K562 (cell line): ENCODE measurements around the gene POU4F1. TPM values are rescaled to one million over a fixed set of nuclear protein-coding genes. Genes with fewer than 3 reads are reported as not detected.

Source experiments
- ATAC-seq: fragments of 200-7000 bp; cut with Tn5 transposase; 3 replicates; pipeline ENCODE4 v1.9.1; 2020; ENCODE audit warnings: moderate library complexity
- BruUV-seq: library from RNA; stranded (reverse); fragments of 400-500 nt; replicated peaks from 2 replicates; lab custom pipeline; 2021; lab: Mats Ljungman, UMichigan
- CTCF ChIA-PET: fragments of 300-600 bp; formaldehyde crosslinking; extraction: SDS; loops from one replicate; lab custom pipeline; 2021; ENCODE audit warnings: low intra/inter-chr PET ratio; lab: Yijun Ruan, JAX
- POLR2A ChIA-PET: fragments of 300-600, 350-650 bp; sonication (Branson Sonifier 250); formaldehyde crosslinking; extraction: SDS; loops from one replicate; lab custom pipeline; 2021; ENCODE audit warnings: antibody characterized with exemption, inconsistent platforms; lab: Yijun Ruan, JAX
- DNase-seq, 4 experiments: peaks; one replicate each; pipeline versions ENCODE4 v3.0.0 to v3.0.0-alpha.2; 2011 to 2018; ENCODE audit warnings: low spot score in 3 of 4, mixed read lengths in 3 of 4; ENCODE audit errors: extremely low read depth in 1 of 4
- FAIRE-seq: peaks from 2 replicates; lab custom pipeline; 2011; peaks lifted over from hg19 to GRCh38; lab: Jason Lieb, UNC
- H2AFZ ChIP-seq: 2 replicates; pipeline ENCODE4 v1.6.0; 2011; ENCODE audit warnings: low read depth, low read length, control low read depth, inconsistent platforms
- H3K27ac ChIP-seq: fragments of 200-600 bp; 3 replicates; pipeline ENCODE4 v1.8.0; 2011; ENCODE audit warnings: low read depth, mild to moderate bottlenecking, control low read depth, inconsistent platforms, low read length, moderate library complexity, mixed read lengths; ENCODE audit errors: extremely low read depth
- H3K27me3 ChIP-seq, 2 experiments: fragments of 300-600 bp in 1 of 2; 2 replicates in 1 of 2; 3 replicates in 1 of 2; pipeline versions ENCODE4 v1.6.0 to v1.8.0; 2011; ENCODE audit warnings: inconsistent platforms in 2 of 2, low read length in 2 of 2, mild to moderate bottlenecking in 1 of 2, mixed read lengths in 1 of 2, moderate library complexity in 1 of 2; ENCODE audit not compliant: control insufficient read depth in 2 of 2, insufficient read depth in 2 of 2
- H3K36me3 ChIP-seq: fragments of 300-600 bp; 3 replicates; pipeline ENCODE4 v1.8.0; 2011; ENCODE audit warnings: mild to moderate bottlenecking, low read length, inconsistent platforms; ENCODE audit not compliant: control insufficient read depth, insufficient read depth
- H3K4me1 ChIP-seq, 2 experiments: fragments of 200-600 bp in 1 of 2; replicated peaks in 1 of 2; 2 replicates in 1 of 2; 3 replicates in 1 of 2; pipeline versions ENCODE4 v1.5.1 to v1.8.0; 2011; ENCODE audit warnings: inconsistent platforms in 2 of 2, low read length in 2 of 2, mild to moderate bottlenecking in 1 of 2, mixed read lengths in 1 of 2, moderate library complexity in 1 of 2; ENCODE audit not compliant: control insufficient read depth in 2 of 2, insufficient read depth in 2 of 2
- H3K4me2 ChIP-seq: 2 replicates; pipeline ENCODE4 v1.6.1; 2011; ENCODE audit warnings: low read length, control low read depth, inconsistent platforms, mixed read lengths; ENCODE audit not compliant: insufficient read depth
- H3K4me3 ChIP-seq: fragments of 200-600 bp; sonication (generic), shearing (Covaris generic); 2 replicates; pipeline ENCODE4 v1.5.1; 2016; ENCODE audit warnings: control low read depth, inconsistent platforms
- H3K79me2 ChIP-seq: fragments of 200-600 bp; 3 replicates; pipeline ENCODE4 v1.8.0; 2011; ENCODE audit warnings: low read length, inconsistent platforms; ENCODE audit not compliant: control insufficient read depth, insufficient read depth
- H3K9ac ChIP-seq, 2 experiments: 2 replicates each; pipeline versions ENCODE4 v1.6.0 to v1.6.1; 2011; ENCODE audit warnings: low read depth in 2 of 2, low read length in 2 of 2, control low read depth in 1 of 2, inconsistent platforms in 1 of 2, mild to moderate bottlenecking in 1 of 2, mixed read lengths in 1 of 2; ENCODE audit not compliant: insufficient read depth in 1 of 2
- H3K9me1 ChIP-seq: one replicate; pipeline ENCODE4 v1.6.0; 2011; ENCODE audit warnings: inconsistent platforms, mild to moderate bottlenecking, low read length, moderate library complexity; ENCODE audit not compliant: control insufficient read depth, insufficient read depth
- H3K9me3 ChIP-seq: replicated peaks from 2 replicates; pipeline ENCODE4 v1.5.1; 2011; ENCODE audit warnings: low read depth, low read length, inconsistent platforms; ENCODE audit not compliant: control insufficient read depth, insufficient read depth
- H4K20me1 ChIP-seq: replicated peaks from 2 replicates; pipeline ENCODE4 v1.6.1; 2011; ENCODE audit warnings: low read length, inconsistent platforms, mixed read lengths; ENCODE audit not compliant: control insufficient read depth, insufficient read depth
- ATF6 ChIP-seq: sonication (generic); formaldehyde crosslinking; IDR thresholded peaks from 2 replicates; pipeline ENCODE4 v1.4.0; 2020; ENCODE audit warnings: mild to moderate bottlenecking, missing genetic modification reagents
- BMI1 ChIP-seq: fragments of 150-350 bp; IDR thresholded peaks from 2 replicates; pipeline ENCODE4 v1.6.1; 2014; ENCODE audit warnings: low read length
- HMGN3 ChIP-seq: IDR thresholded peaks from 2 replicates; pipeline ENCODE4 v1.6.1; 2011; ENCODE audit warnings: borderline replicate concordance, low read depth, mild to moderate bottlenecking, mixed read lengths, low read length; ENCODE audit not compliant: insufficient read length; ENCODE audit errors: extremely low read depth
- IRF2 ChIP-seq: sonication (generic); formaldehyde crosslinking; IDR thresholded peaks from 2 replicates; pipeline ENCODE4 v1.8.1; 2022; ENCODE audit warnings: mild to moderate bottlenecking, missing genetic modification reagents
- WGBS: fragments of 100-300 bp; shearing (Covaris generic); methylation state at CpG from one replicate; pipeline ENCODE4 v1.1.6; 2016; ENCODE audit warnings: low coverage, mixed read lengths; ENCODE audit not compliant: insufficient coverage; ENCODE audit errors: missing lambda C conversion rate; 5-methylcytosine and 5-hydroxymethylcytosine counted together
- in situ Hi-C: fragments of 300-500 bp; cut with MboI; formaldehyde crosslinking; loops from 4 replicates; pipeline ENCODE4 v1.15.0; 2018; ENCODE audit warnings: inconsistent platforms, mixed read lengths
- intact Hi-C: fragments of 100-400 bp; cut with micrococcal nuclease; formaldehyde crosslinking; loops from 2 replicates; pipeline ENCODE4 v1.14.2; 2022
- polyA plus RNA-seq, 8 experiments: library from polyadenylated mRNA; depleted of rRNA in 4 of 8; stranded (reverse) in 5 of 8; unstranded in 3 of 8; fragments of >200 nt; fragmentation: Nextera tagmentation in 2 of 8; fragmentation: Illumina TruSeq in 1 of 8; extraction: Ambion mirVana in 2 of 8; extraction: Trizol in 1 of 8; gene quantifications; 2 replicates each; pipeline versions ENCODE4 v1.2.1 to v1.2.3, GENCODE V29; 2011 to 2014; ENCODE audit warnings: inconsistent platforms in 1 of 8, missing spikeins in 1 of 8
- total RNA-seq, 7 experiments: library from RNA; depleted of rRNA in 6 of 7; stranded (reverse); fragments of >200 nt in 6 of 7; fragmentation: Illumina TruSeq in 2 of 7; extraction: Trizol in 2 of 7; gene quantifications; 2 replicates each; pipeline versions ENCODE4 v1.2.1 to v1.2.3, GENCODE V29; 2011 to 2021; ENCODE audit warnings: low replicate concordance in 1 of 7

Gene POU4F1
- total and polyA plus RNA-seq, 9 of the 15 experiments (the other 6 are each of a cell fraction or from before 2014, with no cell fraction given): 0.61 to 2.8 (median 1.5) TPM

- ChIA-PET CTCF (no interaction called here), POLR2A (interaction anchor here (0.7 to 1.0 kb wide), 2 partner anchors 13 to 1356 kb away, joined by 3 read pairs; no protein-coding TSS in a partner anchor)
- H4K20me1 ChIP-seq: no peaks in the 10 kb centered on the region
- H3K9ac ChIP-seq: no peak overlapping the region
- H3K27me3 ChIP-seq: no peaks in the 10 kb centered on the region
- H3K27ac ChIP-seq: no peak overlapping the region
- TF ChIP-seq IRF2 (no peak), HMGN3 (no peak), ATF6 (no peak), BMI1 (no peak)
- H3K9me3 ChIP-seq: no peaks in the 10 kb centered on the region
- FAIRE-seq: no peak
- in situ Hi-C loops: no loop called here
- 50% methylated on average over 11 of the region's 15 CpGs for WGBS
- no peak overlapping the region for H2AFZ ChIP-seq
- no peaks in the 10 kb centered on the region for H3K9me1 ChIP-seq
- no TSS peak for BruUV-seq
- H3K4me3 ChIP-seq: no peak overlapping the region
- no peak for ATAC-seq
- no peak for DNase-seq
- no peak overlapping the region for H3K4me2 ChIP-seq
- H3K79me2 ChIP-seq: no peaks in the 10 kb centered on the region
- intact Hi-C loops: no loop called here
- H3K36me3 ChIP-seq: no peaks in the 10 kb centered on the region
- peaks cover 7% of the 10 kb centered on the region in 2 experiments; a peak in 3 of 5 replicates for H3K4me1 ChIP-seq
Observed at GRCh38 chr13:78608252-78608687, 4.9 kb upstream of the POU4F1 start.
